Common myeloid progenitor, CD34-positive (primary cell): ENCODE data around the gene MN1.

Experiments
- CTCF ChIA-PET: fragments of 350-600 bp; sonication (Branson Sonifier 250); formaldehyde crosslinking; loops from one replicate; lab custom pipeline; 2021; ENCODE audit warnings: antibody characterized with exemption; lab: Charles Lee
- POLR2A ChIA-PET: fragments of 350-600 bp; sonication (Branson Sonifier 250); formaldehyde crosslinking; loops from one replicate; lab custom pipeline; 2021; ENCODE audit warnings: antibody characterized with exemption; lab: Charles Lee
- DNase-seq, 3 donors: peaks; one replicate each; pipeline versions ENCODE4 v3.0.0 to v3.0.0-alpha.2; 2013
- H3K27ac ChIP-seq, 2 experiments: 1 replicate in 1 of 2; 2 replicates in 1 of 2; pipeline ENCODE4 v1.7.0; 2013; ENCODE audit warnings: inconsistent platforms in 2 of 2, low read length in 2 of 2, mild to moderate bottlenecking in 2 of 2, low read depth in 1 of 2, moderate library complexity in 1 of 2; ENCODE audit not compliant: severe bottlenecking in 2 of 2, insufficient read depth in 1 of 2, poor library complexity in 1 of 2
- H3K27me3 ChIP-seq, 5 experiments: replicated peaks in 2 of 5; 1 replicate in 3 of 5; 2 replicates in 2 of 5; pipeline versions ENCODE4 v1.6.1 to v1.7.0; 2013; ENCODE audit warnings: low read length in 4 of 5, mild to moderate bottlenecking in 2 of 5, moderate library complexity in 2 of 5, inconsistent platforms in 1 of 5; ENCODE audit not compliant: insufficient read depth in 5 of 5, control insufficient read depth in 4 of 5
- H3K36me3 ChIP-seq, 4 experiments: 1 replicate in 2 of 4; 2 replicates in 2 of 4; pipeline versions ENCODE4 v1.6.1 to v1.7.0; 2013; ENCODE audit warnings: low read length in 3 of 4, control low read depth in 1 of 4, mild to moderate bottlenecking in 1 of 4; ENCODE audit not compliant: control insufficient read depth in 4 of 4, insufficient read depth in 4 of 4
- H3K4me1 ChIP-seq, 4 experiments: 1 replicate in 3 of 4; 2 replicates in 1 of 4; pipeline versions ENCODE4 v1.6.1 to v1.7.1; 2013; ENCODE audit warnings: low read length in 3 of 4, mild to moderate bottlenecking in 3 of 4, control low read depth in 1 of 4, inconsistent platforms in 1 of 4, moderate library complexity in 1 of 4; ENCODE audit not compliant: control insufficient read depth in 4 of 4, insufficient read depth in 4 of 4; ENCODE audit errors: control extremely low read depth in 1 of 4
- H3K4me3 ChIP-seq, 7 experiments: 1 replicate in 4 of 7; 2 replicates in 3 of 7; pipeline versions ENCODE4 v1.5.1 to v1.7.0; 2013; ENCODE audit warnings: mild to moderate bottlenecking in 7 of 7, low read length in 6 of 7, moderate library complexity in 6 of 7, inconsistent platforms in 2 of 7, low read depth in 2 of 7, control low read depth in 1 of 7; ENCODE audit not compliant: insufficient read depth in 4 of 7, control insufficient read depth in 1 of 7; ENCODE audit errors: extremely low read depth in 1 of 7
- H3K9me3 ChIP-seq, 5 experiments: 1 replicate in 4 of 5; 2 replicates in 1 of 5; pipeline versions ENCODE4 v1.6.1 to v1.7.1; 2013; ENCODE audit warnings: low read length in 4 of 5, mild to moderate bottlenecking in 2 of 5, inconsistent platforms in 1 of 5, low read depth in 1 of 5, moderate library complexity in 1 of 5; ENCODE audit not compliant: control insufficient read depth in 4 of 5, insufficient read depth in 2 of 5; ENCODE audit errors: control extremely low read depth in 1 of 5
- WGBS: methylation state at CpG from one replicate; pipeline ENCODE4 v1.1.5; 2013; ENCODE audit not compliant: insufficient coverage; 5-methylcytosine and 5-hydroxymethylcytosine counted together

The MN1 gene

DNA sequence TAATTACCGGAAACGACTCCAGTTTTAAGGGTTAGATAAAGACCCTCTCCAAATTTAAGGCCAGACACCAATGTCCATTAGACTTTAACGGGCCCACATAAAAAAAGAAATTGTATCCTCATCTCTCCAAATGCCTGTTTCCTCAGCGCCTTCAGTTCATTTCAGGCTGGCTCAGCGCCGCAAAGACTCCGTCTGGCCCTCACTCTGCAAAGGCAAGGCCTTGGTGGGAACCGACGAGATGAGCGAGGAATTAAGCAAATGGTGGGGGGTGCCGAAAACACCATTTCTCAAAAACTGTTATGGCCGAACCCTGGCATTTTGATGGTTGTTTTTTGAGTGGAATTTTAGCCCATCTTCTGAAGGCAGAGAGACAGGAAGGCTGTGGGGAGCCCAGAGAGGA lies 15.7 kb downstream of the MN1 start:
- H3K9me3 ChIP-seq: no peaks in the 10 kb centered on the region
- 7% methylated on average over 5 of the region's 12 CpGs for WGBS

DNA sequence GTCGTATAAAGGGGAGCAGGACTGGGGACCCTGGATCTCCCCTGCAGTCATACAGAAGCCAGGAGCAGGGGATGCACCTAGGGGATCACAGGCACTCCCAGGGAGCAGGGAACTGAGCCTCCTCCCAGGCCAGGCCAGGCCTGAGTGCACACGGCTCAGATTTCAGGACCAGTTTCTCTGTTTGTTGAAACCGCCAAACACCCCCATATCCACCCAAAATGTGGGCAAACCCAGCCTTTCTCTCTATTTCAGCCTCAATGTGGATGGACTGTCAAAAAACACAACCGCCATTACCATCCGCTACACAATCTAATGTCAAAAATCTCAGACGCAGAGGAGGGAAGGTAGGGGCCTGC lies 17.5 kb downstream of the MN1 start:
- Histone ChIP-seq H3K27me3 (no peaks in the 10 kb centered on the region), H3K9me3 (no peaks in the 10 kb centered on the region), H3K27ac (peak overlapping the region; percentile 8 to 88), H3K36me3 (peaks cover 0 to 5% (median 0%) of the 10 kb centered on the region in 4 experiments), H3K4me1 (peaks cover 7 to 60% (median 37%) of the 10 kb centered on the region in 4 experiments), H3K4me3 (no peak overlapping the region)
- ChIA-PET POLR2A (no interaction called here), CTCF (interaction anchor here (2.6 kb wide), 1 partner anchor 172 kb away, joined by 10 read pairs; no protein-coding TSS in a partner anchor)
- WGBS: 97% methylated on average over 5 of the region's 6 CpGs
- peak in 2 of 3 donors; percentile 27 to 40 for DNase-seq

More for the DNA sequence above, 15.7 kb downstream of the MN1 start:
- Histone ChIP-seq H3K4me3 (peak overlapping the region in 4 of 7 experiments; percentile 19 to 65 (median 39)), H3K27me3 (no peaks in the 10 kb centered on the region), H3K27ac (peak overlapping the region; percentile 62 to 88), H3K36me3 (peaks cover 0 to 11% (median 0%) of the 10 kb centered on the region in 4 experiments), H3K4me1 (peaks cover 7 to 49% (median 27%) of the 10 kb centered on the region in 4 experiments)
- POLR2A ChIA-PET: interaction anchor here (0.6 kb wide), 1 partner anchor 30 kb away, joined by 3 read pairs; no protein-coding TSS in a partner anchor
- DNase-seq: peak; percentile 45 to 71 (median 65)
- CTCF ChIA-PET: interaction anchor here (0.6 kb wide), 1 partner anchor 14 kb away, joined by 3 read pairs; no protein-coding TSS in a partner anchor

GRCh38 chr22:27783436-27784119 lies 18.0 kb downstream of the MN1 start:
- no peak for DNase-seq
- Histone ChIP-seq H3K4me3 (no peak overlapping the region), H3K4me1 (peaks cover 7 to 65% (median 41%) of the 10 kb centered on the region in 4 experiments), H3K36me3 (peaks cover 0 to under 1% (median 0%) of the 10 kb centered on the region in 4 experiments), H3K27me3 (no peaks in the 10 kb centered on the region), H3K27ac (peak overlapping the region; percentile 8 to 88), H3K9me3 (no peaks in the 10 kb centered on the region)
- WGBS: 98% methylated on average over 11 of the region's 13 CpGs
- CTCF ChIA-PET: interaction anchor here (0.6 to 2.6 kb wide), 2 partner anchors 41 to 171 kb away, joined by 3 to 10 read pairs; no protein-coding TSS in a partner anchor
- POLR2A ChIA-PET: no interaction called here

- Histone ChIP-seq H3K36me3 (no peaks in the 10 kb centered on the region), H3K4me1 (peaks cover 7 to 72% (median 49%) of the 10 kb centered on the region in 4 experiments), H3K27me3 (no peaks in the 10 kb centered on the region), H3K4me3 (no peak overlapping the region), H3K9me3 (no peaks in the 10 kb centered on the region), H3K27ac (no peak overlapping the region)
- ChIA-PET POLR2A (no interaction called here), CTCF (interaction anchor here (0.9 to 2.6 kb wide), 2 partner anchors 29 to 170 kb away, joined by 3 to 10 read pairs; no protein-coding TSS in a partner anchor)
- 98% methylated on average over 13 of the region's 13 CpGs for WGBS
- DNase-seq: no peak
These were observed 19.5 kb downstream of the MN1 start for GRCh38 chr22:27782088-27782487.

DNA sequence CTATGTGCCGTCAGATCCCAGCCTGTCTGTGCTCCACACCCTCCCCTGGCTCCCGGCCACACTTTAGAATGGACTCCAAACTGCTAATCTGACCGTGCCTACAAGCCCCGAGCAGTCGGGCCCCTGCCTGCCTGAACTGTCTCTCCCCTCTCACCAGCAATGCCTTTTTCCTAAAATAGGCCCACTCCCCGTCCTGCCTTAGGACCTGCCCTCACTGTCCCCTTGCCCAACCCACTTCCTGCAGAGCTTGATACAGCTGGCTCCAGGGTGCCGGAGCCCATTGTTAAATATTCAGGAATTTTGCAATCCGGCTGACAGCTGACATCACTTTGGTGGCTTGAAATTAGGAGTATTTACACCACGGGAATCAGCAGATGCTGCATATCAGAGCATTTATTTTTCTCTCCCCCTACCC lies 21.4 kb downstream of the MN1 start:
- Histone ChIP-seq H3K4me3 (no peak overlapping the region), H3K4me1 (peaks cover 7 to 72% (median 50%) of the 10 kb centered on the region in 4 experiments), H3K27ac (no peak overlapping the region), H3K9me3 (no peaks in the 10 kb centered on the region), H3K27me3 (no peaks in the 10 kb centered on the region), H3K36me3 (no peaks in the 10 kb centered on the region)
- WGBS: 80% methylated on average over 8 of the region's 9 CpGs
- ChIA-PET POLR2A (no interaction called here), CTCF (interaction anchor here (1.2 kb wide), 1 partner anchor 23 kb away, joined by 3 read pairs; no protein-coding TSS in a partner anchor)
- no peak for DNase-seq

- ChIA-PET CTCF (interaction anchor here (1.2 to 1.3 kb wide), 2 partner anchors 16 to 24 kb away, joined by 3 to 4 read pairs; no protein-coding TSS in a partner anchor), POLR2A (no interaction called here)
- Histone ChIP-seq H3K4me3 (no peak overlapping the region), H3K36me3 (peaks cover 0 to 4% (median 0%) of the 10 kb centered on the region in 4 experiments), H3K9me3 (no peaks in the 10 kb centered on the region), H3K4me1 (peaks cover 6 to 72% (median 49%) of the 10 kb centered on the region in 4 experiments), H3K27ac (no peak overlapping the region), H3K27me3 (no peaks in the 10 kb centered on the region)
- WGBS: 78% methylated on average over 3 of the region's 3 CpGs
- DNase-seq: no peak
These were observed 21.9 kb downstream of the MN1 start for GRCh38 chr22:27779643-27780042.
